Placental pericyte (primary cell): Measurements from ENCODE around the gene IPO4. TPM values are rescaled to one million over a fixed set of nuclear protein-coding genes. Genes with fewer than 3 reads are reported as not detected.

Experiments used
- small RNA-seq: library from RNA; depleted of rRNA; stranded (forward); fragments of <200 nt; gene quantifications from one replicate; pipeline ENCODE3, GENCODE V24; 2012; ENCODE audit warnings: low replicate concordance
- total RNA-seq: library from RNA; depleted of rRNA; stranded (reverse); fragments of >200 nt; gene quantifications from 2 replicates; pipeline ENCODE4 v1.2.3, GENCODE V29; 2012

IPO4 gene
- total RNA-seq, 1 donor, result 87.8 TPM

DNA sequence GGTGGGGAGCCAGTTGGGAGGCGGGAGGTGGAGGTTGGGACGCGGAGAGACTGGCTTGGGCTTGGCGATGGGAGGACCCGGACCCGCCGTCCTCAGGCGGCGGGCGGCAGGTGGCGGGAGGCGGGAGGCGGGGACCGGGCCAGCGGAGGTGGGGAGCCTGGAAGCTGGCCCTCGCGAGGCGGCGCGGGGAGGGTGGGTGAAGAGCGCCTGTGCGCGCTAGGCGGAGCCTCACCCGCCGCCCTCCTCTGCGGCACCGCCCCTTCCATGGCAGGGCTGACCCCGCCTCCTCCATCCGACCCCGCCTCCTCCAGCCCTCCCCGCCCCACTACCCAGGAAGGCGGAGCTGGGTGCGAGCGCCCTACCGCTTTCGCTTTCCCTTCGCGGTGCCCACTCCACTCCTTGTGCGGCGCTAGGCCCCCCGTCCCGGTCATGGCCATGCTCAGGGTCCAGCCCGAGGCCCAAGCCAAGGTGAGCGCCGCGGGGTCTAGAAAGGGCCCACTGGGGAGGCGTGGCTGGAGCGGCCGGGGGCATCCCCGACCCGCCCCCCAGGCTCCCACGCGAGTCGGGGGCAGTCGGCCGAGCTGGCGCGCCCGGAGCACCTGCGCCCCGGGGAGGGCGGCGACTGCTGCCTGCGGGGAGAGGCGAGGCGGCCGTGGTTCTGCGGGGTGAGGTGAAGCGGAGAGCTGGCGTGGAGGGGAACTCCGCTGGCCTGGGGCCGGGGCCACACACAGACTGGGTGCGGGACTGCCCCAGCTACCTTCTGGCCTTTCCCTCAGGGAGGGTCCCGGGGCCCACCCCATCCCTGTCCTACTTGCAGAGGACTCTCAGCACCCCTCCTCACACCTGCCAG lies 52.6 kb downstream of the IPO4 start, which contains the start of gene PSME1:
TSS of gene PSME1 (plus strand) at position 361 of the 850 bp plus-strand sequence. CDS start at position 430, 69 bp downstream.

DNA sequence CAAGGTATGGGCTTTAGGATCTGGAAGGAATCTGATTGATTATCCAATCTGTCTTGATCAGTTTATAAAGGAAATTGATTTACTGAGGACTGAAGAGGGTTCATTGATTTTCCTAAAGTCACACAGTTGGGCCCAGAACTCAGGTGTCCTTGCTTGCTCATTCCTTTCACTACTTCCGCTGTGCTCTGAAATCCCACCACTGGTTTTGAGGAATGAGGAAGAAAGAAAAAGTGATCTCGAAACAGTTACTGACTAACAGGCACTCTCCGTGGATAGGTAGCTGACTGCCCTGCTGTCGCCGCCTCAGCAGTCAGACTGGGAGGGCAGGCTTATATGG lies 58.3 kb downstream of the IPO4 start, which contains the start of gene FITM1:
TSS of gene FITM1 (plus strand) at position 280 of the 337 bp plus-strand sequence. CDS start 905 bp downstream, outside the sequence.

Small RNA genes within 50 kb of the gene (small RNA-seq; reads per million reads assigned to genes)
- gene AL136295.4 (not detected), gene CHMP4A (not detected), gene IPO4 (not detected), gene IRF9 (not detected), gene MDP1 (0.13 reads per million), gene RNA5SP383 (0.46 reads per million, percentile 15 among the genes with 10 or more reads in this experiment)

Other genes starting within 250 kb of the IPO4 start
- gene DHRS4, start 235.0 kb downstream of the IPO4 start, total RNA-seq, result 23.8 and 49.9 TPM in 2 replicates
- gene DHRS4L2, start 199.9 kb downstream of the IPO4 start, total RNA-seq, result 3.3 and 9.6 TPM in 2 replicates
- gene CARMIL3, start 136.8 kb downstream of the IPO4 start, total RNA-seq, result under 0.01 TPM in 1 of 2 replicates, not detected in the other
- under 0.01 TPM in 1 of 2 replicates, not detected in the other for gene CPNE6, start 117.3 kb downstream of the IPO4 start, total RNA-seq
- gene PCK2, start 94.5 kb downstream of the IPO4 start, total RNA-seq, result 10.3 and 48.8 TPM in 2 replicates
- 42.9 and 54.3 TPM in 2 replicates for gene DCAF11, start 74.0 kb downstream of the IPO4 start, total RNA-seq
- 0.72 and 1.3 TPM in 2 replicates for gene NRL, start 73.9 kb downstream of the IPO4 start, total RNA-seq
- 0.44 TPM in 1 of 2 replicates, not detected in the other for gene FITM1, start 58.2 kb downstream of the IPO4 start, total RNA-seq
- 51.5 and 134 TPM in 2 replicates for gene PSME1, start 52.6 kb downstream of the IPO4 start, total RNA-seq
- gene EMC9, start 47.2 kb downstream of the IPO4 start, total RNA-seq, result 14.3 and 14.9 TPM in 2 replicates
- 71.8 and 89.9 TPM in 2 replicates for gene PSME2, start 42.2 kb downstream of the IPO4 start, total RNA-seq
- gene RNF31, start 41.3 kb downstream of the IPO4 start, total RNA-seq, result 57.8 and 65.3 TPM in 2 replicates
- gene IRF9, start 27.6 kb downstream of the IPO4 start, total RNA-seq, result 58.9 and 78.3 TPM in 2 replicates
- gene REC8, start 16.7 kb downstream of the IPO4 start, total RNA-seq, result 4.6 and 5.2 TPM in 2 replicates
- gene TM9SF1, start 6.6 kb upstream of the IPO4 start, total RNA-seq, result 89.9 and 103 TPM in 2 replicates
- 0.14 and 0.22 TPM in 2 replicates for gene TSSK4, start 16.9 kb upstream of the IPO4 start, total RNA-seq
- gene CHMP4A, start 24.7 kb upstream of the IPO4 start, total RNA-seq, result 21.9 and 50.8 TPM in 2 replicates
- gene MDP1, start 27.2 kb upstream of the IPO4 start, total RNA-seq, result 9.9 and 11.6 TPM in 2 replicates
- 86.8 and 89.3 TPM in 2 replicates for gene NEDD8, start 43.6 kb upstream of the IPO4 start, total RNA-seq
- 78.6 and 87.8 TPM in 2 replicates for gene GMPR2, start 44.1 kb upstream of the IPO4 start, total RNA-seq
- gene TINF2, start 53.8 kb upstream of the IPO4 start, total RNA-seq, result 46.6 and 73.7 TPM in 2 replicates
- 1.5 and 3.4 TPM in 2 replicates for gene TGM1, start 74.4 kb upstream of the IPO4 start, total RNA-seq
- gene RABGGTA, start 82.8 kb upstream of the IPO4 start, total RNA-seq, result 37.9 and 45.2 TPM in 2 replicates
- gene DHRS1, start 111.0 kb upstream of the IPO4 start, total RNA-seq, result 12.7 and 23.0 TPM in 2 replicates
- 15.5 and 39.7 TPM in 2 replicates for gene NOP9, start 111.0 kb upstream of the IPO4 start, total RNA-seq
- 0.22 and 1.0 TPM in 2 replicates for gene CIDEB, start 119.2 kb upstream of the IPO4 start, total RNA-seq
- gene LTB4R2, start 121.3 kb upstream of the IPO4 start, total RNA-seq, result 5.6 and 7.7 TPM in 2 replicates
- gene LTB4R, start 122.7 kb upstream of the IPO4 start, total RNA-seq, result 0.88 and 1.0 TPM in 2 replicates
- 0.66 and 3.1 TPM in 2 replicates for gene ADCY4, start 146.3 kb upstream of the IPO4 start, total RNA-seq
- not detected in 2 replicates for gene RIPK3, start 151.2 kb upstream of the IPO4 start, total RNA-seq
- gene NFATC4, start 179.4 kb upstream of the IPO4 start, total RNA-seq, result 35.7 and 57.7 TPM in 2 replicates
- 1.6 and 4.2 TPM in 2 replicates for gene NYNRIN, start 210.2 kb upstream of the IPO4 start, total RNA-seq
- 1.3 and 5.0 TPM in 2 replicates for gene CBLN3, start 240.9 kb upstream of the IPO4 start, total RNA-seq
- gene KHNYN, start 241.1 kb upstream of the IPO4 start, total RNA-seq, result 68.7 and 71.7 TPM in 2 replicates